WTC11 (cell line): ENCODE measurements around the gene ADAM12. TPM values are rescaled to one million over a fixed set of nuclear protein-coding genes. Genes with fewer than 3 reads are reported as not detected.

ENCODE experiments used
- ATAC-seq: fragments of 200-7000 bp; cut with Tn5 transposase; 2 replicates; pipeline ENCODE4 v1.10.0; 2021; ENCODE audit warnings: mild to moderate bottlenecking, moderate library complexity
- CTCF ChIA-PET: fragments of 300-600 bp; sonication (Branson Sonifier 250); formaldehyde crosslinking; loops from one replicate; lab custom pipeline; 2021; ENCODE audit warnings: antibody characterized with exemption; lab: Charles Lee
- POLR2A ChIA-PET: fragments of 350-600 bp; sonication (Branson Sonifier 250); formaldehyde crosslinking; loops from one replicate; lab custom pipeline; 2021; ENCODE audit warnings: antibody characterized with exemption; lab: Charles Lee
- DNase-seq: peaks from one replicate; pipeline ENCODE4 v3.0.0; 2021; ENCODE audit warnings: low spot score
- H3K27ac Mint-ChIP-seq: 2 replicates; pipeline ENCODE4 v1.8.0; 2021; ENCODE audit warnings: mixed read lengths
- H3K27me3 Mint-ChIP-seq: 2 replicates; pipeline ENCODE4 v1.8.0; 2021; ENCODE audit warnings: low read depth, mild to moderate bottlenecking, moderate library complexity, mixed read lengths
- H3K36me3 Mint-ChIP-seq: 2 replicates; pipeline ENCODE4 v1.8.0; 2021; ENCODE audit warnings: mixed read lengths
- H3K4me1 Mint-ChIP-seq: 2 replicates; pipeline ENCODE4 v1.8.0; 2022; ENCODE audit warnings: mixed read lengths
- H3K4me3 Mint-ChIP-seq: 2 replicates; pipeline ENCODE4 v1.8.0; 2021; ENCODE audit warnings: mild to moderate bottlenecking, moderate library complexity, mixed read lengths
- H3K9me3 Mint-ChIP-seq: 2 replicates; pipeline ENCODE4 v1.8.0; 2021; ENCODE audit warnings: mixed read lengths
- CREM ChIP-seq: sonication (generic); formaldehyde crosslinking; IDR thresholded peaks from 2 replicates; pipeline ENCODE4 v1.8.1; 2022; ENCODE audit warnings: mild to moderate bottlenecking, missing genetic modification reagents, moderate library complexity
- E2F4 ChIP-seq: sonication (generic); formaldehyde crosslinking; IDR thresholded peaks from 2 replicates; pipeline ENCODE4 v1.8.1; 2022; ENCODE audit warnings: low read depth, mild to moderate bottlenecking, moderate library complexity, missing genetic modification reagents, borderline replicate concordance
- E2F5 ChIP-seq: sonication (generic); formaldehyde crosslinking; IDR thresholded peaks from 2 replicates; pipeline ENCODE4 v1.8.1; 2022; ENCODE audit warnings: mild to moderate bottlenecking, moderate library complexity, missing genetic modification reagents
- ELF4 ChIP-seq: sonication (generic); formaldehyde crosslinking; IDR thresholded peaks from 2 replicates; pipeline ENCODE4 v1.8.1; 2022; ENCODE audit warnings: low read depth, mild to moderate bottlenecking, moderate library complexity, missing genetic modification reagents
- HMGXB4 ChIP-seq: sonication (generic); formaldehyde crosslinking; IDR thresholded peaks from 2 replicates; pipeline ENCODE4 v1.8.1; 2023; ENCODE audit warnings: mild to moderate bottlenecking, moderate library complexity, missing genetic modification reagents
- JUN ChIP-seq: sonication (generic); formaldehyde crosslinking; IDR thresholded peaks from 2 replicates; pipeline ENCODE4 v1.8.0; 2023; ENCODE audit warnings: mild to moderate bottlenecking, missing genetic modification reagents
- KAT7 ChIP-seq: sonication (generic); formaldehyde crosslinking; IDR thresholded peaks from 2 replicates; pipeline ENCODE4 v1.8.1; 2023; ENCODE audit warnings: missing genetic modification reagents, mild to moderate bottlenecking, borderline replicate concordance
- MXD4 ChIP-seq: fragments of 250-450 bp; sonication (Bioruptor Pico); IDR thresholded peaks from 2 replicates; pipeline ENCODE4 v1.8.0; 2021; ENCODE audit warnings: mild to moderate bottlenecking, moderate library complexity, borderline replicate concordance
- NFATC4 ChIP-seq: fragments of 250-450 bp; sonication (Bioruptor Pico); IDR thresholded peaks from 2 replicates; pipeline ENCODE4 v1.9.0; 2021; ENCODE audit warnings: mild to moderate bottlenecking
- PREB ChIP-seq: sonication (generic); formaldehyde crosslinking; IDR thresholded peaks from 2 replicates; pipeline ENCODE4 v1.8.1; 2022; ENCODE audit warnings: mild to moderate bottlenecking, missing genetic modification reagents, moderate library complexity, borderline replicate concordance
- TEAD1 ChIP-seq: sonication (generic); formaldehyde crosslinking; IDR thresholded peaks from 2 replicates; pipeline ENCODE4 v1.8.0; 2022; ENCODE audit warnings: mild to moderate bottlenecking, missing genetic modification reagents
- TP53 ChIP-seq: sonication (generic); formaldehyde crosslinking; IDR thresholded peaks from 2 replicates; pipeline ENCODE4 v1.8.1; 2023; ENCODE audit warnings: mild to moderate bottlenecking, missing genetic modification reagents
- USF2 ChIP-seq: sonication (generic); formaldehyde crosslinking; IDR thresholded peaks from 2 replicates; pipeline ENCODE4 v1.8.1; 2023; ENCODE audit warnings: mild to moderate bottlenecking, missing genetic modification reagents, moderate library complexity
- ZNF121 ChIP-seq: sonication (generic); formaldehyde crosslinking; IDR thresholded peaks from 2 replicates; pipeline ENCODE4 v1.8.0; 2023; ENCODE audit warnings: missing genetic modification reagents
- ZNF416 ChIP-seq: fragments of 250-450 bp; sonication (Bioruptor Pico); IDR thresholded peaks from 2 replicates; pipeline ENCODE4 v1.9.0; 2021; ENCODE audit warnings: mild to moderate bottlenecking, inconsistent platforms
- ZSCAN18 ChIP-seq: fragments of 250-450 bp; sonication (Bioruptor Pico); IDR thresholded peaks from 2 replicates; pipeline ENCODE4 v2.1.2; 2022; ENCODE audit warnings: mild to moderate bottlenecking, moderate library complexity
- total RNA-seq: library from RNA; stranded (reverse); gene quantifications from 3 replicates; pipeline ENCODE4 v1.2.3, GENCODE V29; 2021

The ADAM12 gene
- total RNA-seq, 1 experiment from 2014 or later = 0.22 TPM

GRCh38 chr10:126221874-126222273 lies 166.4 kb downstream of the ADAM12 start:
- Mint-ChIP-seq H3K4me1 (peaks cover 17% of the 10 kb centered on the region), H3K4me3 (no peak overlapping the region), H3K27me3 (no peaks in the 10 kb centered on the region), H3K36me3 (no peaks in the 10 kb centered on the region), H3K27ac (no peak overlapping the region), H3K9me3 (no peaks in the 10 kb centered on the region)
- DNase-seq (no peak), ATAC-seq (no peak)
- CTCF ChIA-PET = no interaction called here
- POLR2A ChIA-PET = no interaction called here
- TF ChIP-seq CREM (CRISPR knock-in tag) (no peak), E2F5 (no peak), ZNF121 (CRISPR knock-in tag) (no peak)

GRCh38 chr10:126218778-126219649 lies 169.3 kb downstream of the ADAM12 start:
- POLR2A ChIA-PET = no interaction called here
- Mint-ChIP-seq H3K36me3 (no peaks in the 10 kb centered on the region), H3K9me3 (no peaks in the 10 kb centered on the region), H3K27ac (no peak overlapping the region), H3K27me3 (no peaks in the 10 kb centered on the region), H3K4me1 (peaks cover 18% of the 10 kb centered on the region), H3K4me3 (no peak overlapping the region)
- ATAC-seq (no peak), DNase-seq (no peak)
- CTCF ChIA-PET = no interaction called here
- no peak for TF ChIP-seq KAT7 (CRISPR knock-in tag)
- no peak for TF ChIP-seq TEAD1
- TF ChIP-seq PREB (CRISPR knock-in tag) = no peak
- no peak for TF ChIP-seq HMGXB4 (CRISPR knock-in tag)

- H3K27ac Mint-ChIP-seq = no peak overlapping the region
- H3K36me3 Mint-ChIP-seq = no peaks in the 10 kb centered on the region
- H3K4me1 Mint-ChIP-seq = peaks cover 18% of the 10 kb centered on the region
- TF ChIP-seq NFATC4 (CRISPR knock-in tag) (no peak), USF2 (CRISPR knock-in tag) (no peak), KAT7 (CRISPR knock-in tag) (no peak), ELF4 (CRISPR knock-in tag) (no peak), MXD4 (no peak), E2F4 (no peak), TP53 (CRISPR knock-in tag) (no peak), E2F5 (no peak), JUN (CRISPR knock-in tag) (no peak), ZSCAN18 (CRISPR knock-in tag) (no peak), ZNF416 (CRISPR knock-in tag) (no peak)
- DNase-seq (no peak), ATAC-seq (no peak)
- CTCF ChIA-PET = no interaction called here
- no peaks in the 10 kb centered on the region for H3K27me3 Mint-ChIP-seq
- no peaks in the 10 kb centered on the region for H3K9me3 Mint-ChIP-seq
- POLR2A ChIA-PET = interaction anchor here (0.7 kb wide), 1 partner anchor 156 kb away, joined by 14 read pairs; no protein-coding TSS in a partner anchor
- no peak overlapping the region for H3K4me3 Mint-ChIP-seq
Observed at GRCh38 chr10:126218174-126218573, 170.1 kb downstream of the ADAM12 start.
